Medulla oblongata (tissue), 1 donor: ENCODE results near the gene SHFL.

Experiments used
- DNase-seq: peaks from one replicate; pipeline ENCODE4 v3.0.0-alpha.2; 2015; ENCODE audit errors: extremely low spot score

The SHFL gene

DNA sequence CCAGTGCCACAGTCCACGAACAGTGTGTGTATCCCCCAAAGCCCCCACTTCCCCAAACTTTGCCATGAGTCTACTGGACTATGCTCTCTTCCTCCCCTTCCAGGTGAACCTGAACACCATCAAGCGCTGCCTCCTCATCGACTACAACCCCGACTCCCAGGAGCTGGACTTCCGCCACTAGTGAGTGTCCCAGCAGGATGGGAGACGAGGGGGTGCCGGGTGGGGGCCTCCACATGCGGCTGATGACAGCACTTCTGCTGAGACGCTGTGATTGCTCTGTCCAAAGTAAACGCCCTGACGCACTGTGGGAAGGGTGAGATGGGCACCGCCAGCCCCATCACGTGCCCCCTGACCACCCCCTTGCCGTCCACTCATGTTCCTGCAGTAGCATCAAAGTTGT, 23.4 kb downstream of the SHFL start:
- no peak for DNase-seq

DNA sequence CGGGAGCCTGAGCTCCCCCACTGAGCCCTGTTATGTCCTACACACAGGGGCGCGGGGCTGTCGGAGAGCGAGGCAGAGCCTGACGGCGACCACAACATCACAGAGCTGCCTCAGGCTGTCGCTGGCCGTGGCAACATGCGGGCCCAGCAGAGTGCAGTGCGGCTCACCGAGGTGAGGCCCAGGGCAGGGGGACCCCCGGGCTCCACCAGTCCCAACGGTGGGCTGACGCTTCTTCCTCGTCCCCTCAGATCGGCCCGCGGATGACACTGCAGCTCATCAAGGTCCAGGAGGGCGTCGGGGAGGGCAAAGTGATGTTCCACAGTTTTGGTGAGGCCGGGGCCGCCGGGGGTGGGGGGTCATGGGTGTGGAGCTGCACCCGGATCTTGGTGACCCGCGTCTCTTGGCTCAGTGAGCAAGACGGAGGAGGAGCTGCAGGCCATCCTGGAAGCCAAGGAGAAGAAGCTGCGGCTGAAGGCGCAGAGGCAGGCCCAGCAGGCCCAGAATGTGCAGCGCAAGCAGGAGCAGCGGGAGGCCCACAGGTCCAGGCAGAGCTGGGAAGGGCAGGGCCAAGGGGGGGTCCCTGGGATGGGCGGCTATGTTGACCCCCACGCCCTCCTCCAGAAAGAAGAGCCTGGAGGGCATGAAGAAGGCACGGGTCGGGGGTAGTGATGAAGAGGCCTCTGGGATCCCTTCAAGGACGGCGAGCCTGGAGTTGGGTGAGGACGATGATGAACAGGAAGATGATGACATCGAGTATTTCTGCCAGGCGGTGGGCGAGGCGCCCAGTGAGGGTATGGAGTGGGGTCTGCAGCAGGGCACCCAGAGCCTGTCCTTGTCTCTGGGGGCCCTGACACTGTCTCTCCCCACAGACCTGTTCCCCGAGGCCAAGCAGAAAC, 24.2 kb downstream of the SHFL start:
- DNase-seq = no peak

DNA sequence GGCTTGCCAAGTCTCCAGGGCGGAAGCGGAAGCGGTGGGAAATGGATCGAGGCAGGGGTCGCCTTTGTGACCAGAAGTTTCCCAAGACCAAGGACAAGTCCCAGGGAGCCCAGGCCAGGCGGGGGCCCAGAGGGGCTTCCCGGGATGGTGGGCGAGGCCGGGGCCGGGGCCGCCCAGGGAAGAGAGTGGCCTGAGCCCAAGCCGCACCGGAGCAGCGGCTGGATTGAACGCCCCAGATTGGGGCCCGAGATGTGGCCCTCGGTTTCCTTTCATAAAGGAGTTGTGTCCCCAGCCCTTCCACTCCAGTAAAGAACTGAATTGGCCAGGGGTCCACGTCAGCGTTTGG, 24.8 kb downstream of the SHFL start:
- DNase-seq = no peak

DNA sequence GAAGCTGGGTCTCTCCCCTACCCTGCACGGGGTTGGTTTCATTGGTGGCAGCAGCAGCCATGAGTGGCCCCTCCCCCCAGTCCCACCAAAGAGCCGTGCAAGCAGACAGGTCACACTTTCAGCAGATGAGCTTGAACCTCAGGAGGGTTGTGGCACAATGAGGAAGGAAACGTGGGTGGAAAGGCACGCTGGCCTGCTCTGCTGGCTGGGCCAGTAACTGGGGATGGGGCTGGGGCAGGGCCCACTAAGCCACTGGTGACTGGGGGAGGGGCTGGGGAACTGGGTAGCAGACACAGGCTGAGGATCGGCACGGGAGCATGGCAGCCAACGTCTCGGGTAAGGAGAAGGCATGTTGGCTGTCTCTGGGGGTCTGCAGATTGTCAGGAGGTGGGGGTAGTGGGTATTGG, 25.3 kb downstream of the SHFL start, which contains the start of gene P2RY11:
Gene P2RY11, plus strand, starts transcription at position 289 of the 407 bp plus-strand sequence. Its CDS starts 29 bp downstream, at position 318.
- peak; percentile 67 for DNase-seq

DNA sequence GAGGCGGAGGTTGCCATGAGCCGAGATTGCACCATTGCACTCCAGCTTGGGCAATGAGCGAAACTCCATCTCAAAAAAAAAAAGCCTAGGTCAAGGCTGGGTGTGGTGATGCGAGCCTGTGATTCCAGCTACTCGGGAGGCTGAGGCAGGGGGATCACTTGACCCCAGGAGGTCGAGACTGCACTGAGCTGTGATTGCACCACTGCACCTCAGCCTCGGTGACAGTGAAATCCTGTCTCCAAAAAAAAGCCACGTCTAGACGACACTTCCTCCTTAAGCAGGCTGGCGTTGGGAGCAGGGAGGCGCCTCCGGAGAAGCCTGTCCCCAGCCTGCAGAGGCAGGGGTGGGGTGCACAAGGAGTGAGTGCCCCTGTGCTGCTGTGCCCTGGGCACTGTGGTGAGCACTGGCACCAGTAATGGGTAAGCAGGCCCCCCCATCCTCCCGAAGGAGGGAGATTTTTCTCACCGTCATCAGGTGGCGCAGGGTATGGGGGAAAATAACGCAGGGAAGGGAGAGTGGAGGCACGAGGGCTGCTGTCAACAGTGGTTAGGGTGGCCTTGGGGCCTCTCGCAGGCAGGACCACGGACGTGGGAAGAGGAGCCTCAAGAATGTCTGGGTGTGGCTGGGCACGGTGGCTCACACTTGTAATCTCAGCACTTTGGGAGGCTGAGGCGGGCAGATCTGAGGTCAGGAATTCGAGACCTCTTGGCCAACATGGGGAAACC, 26.1 kb downstream of the SHFL start:
- peak; percentile 57 for DNase-seq

DNA sequence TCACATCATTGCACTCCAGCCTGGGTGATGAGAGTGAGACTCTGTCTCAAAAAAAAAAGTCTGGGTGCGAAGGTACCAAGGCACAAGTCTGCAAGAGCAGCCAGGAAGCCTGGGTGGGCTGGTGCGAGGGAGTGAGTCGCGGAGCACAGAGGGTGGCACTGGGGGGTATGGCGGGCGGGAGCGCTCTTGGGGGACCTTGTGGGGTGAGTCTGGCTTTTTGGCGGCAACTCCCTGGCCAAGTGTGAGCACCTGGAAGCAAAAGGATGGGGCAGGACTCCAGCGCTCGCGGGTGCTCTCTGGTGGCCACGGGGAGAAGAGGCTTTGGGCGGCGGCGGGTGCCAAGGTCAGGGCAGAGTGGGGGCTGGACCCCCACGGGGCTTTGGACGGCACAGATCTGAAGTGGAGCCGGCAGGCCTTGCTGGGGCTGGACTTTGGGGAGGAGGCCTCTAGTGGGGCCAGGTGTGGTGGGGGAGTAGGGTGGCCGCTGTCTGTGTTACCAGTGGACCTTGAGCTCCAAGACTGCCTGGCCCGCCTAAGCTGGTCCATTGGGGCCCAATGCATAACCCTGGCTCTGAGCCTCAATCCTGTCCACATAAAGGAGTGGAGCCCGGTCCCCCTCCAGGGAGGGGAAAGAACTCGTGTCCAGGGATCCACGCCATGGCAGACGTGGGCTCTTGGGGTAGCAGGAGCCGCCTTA, 26.9 kb downstream of the SHFL start:
- DNase-seq = no peak

DNA sequence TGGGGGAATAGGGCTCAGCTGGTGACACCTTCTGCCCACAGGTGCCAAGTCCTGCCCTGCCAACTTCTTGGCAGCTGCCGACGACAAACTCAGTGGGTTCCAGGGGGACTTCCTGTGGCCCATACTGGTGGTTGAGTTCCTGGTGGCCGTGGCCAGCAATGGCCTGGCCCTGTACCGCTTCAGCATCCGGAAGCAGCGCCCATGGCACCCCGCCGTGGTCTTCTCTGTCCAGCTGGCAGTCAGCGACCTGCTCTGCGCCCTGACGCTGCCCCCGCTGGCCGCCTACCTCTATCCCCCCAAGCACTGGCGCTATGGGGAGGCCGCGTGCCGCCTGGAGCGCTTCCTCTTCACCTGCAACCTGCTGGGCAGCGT, 27.5 kb downstream of the SHFL start:
- DNase-seq = no peak

DNA sequence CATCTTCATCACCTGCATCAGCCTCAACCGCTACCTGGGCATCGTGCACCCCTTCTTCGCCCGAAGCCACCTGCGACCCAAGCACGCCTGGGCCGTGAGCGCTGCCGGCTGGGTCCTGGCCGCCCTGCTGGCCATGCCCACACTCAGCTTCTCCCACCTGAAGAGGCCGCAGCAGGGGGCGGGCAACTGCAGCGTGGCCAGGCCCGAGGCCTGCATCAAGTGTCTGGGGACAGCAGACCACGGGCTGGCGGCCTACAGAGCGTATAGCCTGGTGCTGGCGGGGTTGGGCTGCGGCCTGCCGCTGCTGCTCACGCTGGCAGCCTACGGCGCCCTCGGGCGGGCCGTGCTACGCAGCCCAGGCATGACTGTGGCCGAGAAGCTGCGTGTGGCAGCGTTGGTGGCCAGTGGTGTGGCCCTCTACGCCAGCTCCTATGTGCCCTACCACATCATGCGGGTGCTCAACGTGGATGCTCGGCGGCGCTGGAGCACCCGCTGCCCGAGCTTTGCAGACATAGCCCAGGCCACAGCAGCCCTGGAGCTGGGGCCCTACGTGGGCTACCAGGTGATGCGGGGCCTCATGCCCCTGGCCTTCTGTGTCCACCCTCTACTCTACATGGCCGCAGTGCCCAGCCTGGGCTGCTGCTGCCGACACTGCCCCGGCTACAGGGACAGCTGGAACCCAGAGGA, 28.0 kb downstream of the SHFL start:
- DNase-seq = no peak

DNA sequence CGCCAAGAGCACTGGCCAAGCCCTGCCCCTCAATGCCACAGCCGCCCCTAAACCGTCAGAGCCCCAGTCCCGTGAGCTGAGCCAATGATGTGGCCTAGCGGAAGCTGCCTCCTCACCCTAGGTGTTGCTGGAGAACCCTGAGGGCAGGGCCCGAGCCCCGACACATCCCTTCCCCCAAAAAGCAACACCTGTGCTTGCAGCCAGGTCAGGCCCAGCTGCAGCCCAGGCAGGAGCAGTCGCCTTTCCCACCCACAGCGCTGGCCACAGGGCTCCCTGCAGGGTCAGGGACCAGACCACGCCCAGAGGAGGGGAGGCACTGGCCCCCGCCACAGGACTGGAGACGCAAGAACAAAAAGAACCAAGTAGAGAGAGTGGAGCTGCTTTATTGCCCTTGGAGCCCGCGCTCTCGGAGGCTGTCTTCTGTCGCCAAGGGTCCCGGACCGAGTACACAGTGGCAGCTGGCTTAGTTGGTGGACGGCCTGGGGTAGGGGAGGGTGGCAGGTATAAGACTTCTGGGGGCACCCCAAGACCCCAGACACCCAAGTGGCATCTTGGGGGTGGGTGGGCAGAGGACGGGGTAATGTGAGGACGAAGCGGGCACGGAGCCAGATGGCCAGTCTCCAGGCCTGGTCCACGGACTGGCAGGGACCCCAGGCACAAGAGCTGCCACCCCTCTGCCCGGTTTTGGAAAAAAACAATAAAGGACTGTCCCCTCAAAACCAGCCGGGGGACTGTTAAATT, 28.7 kb downstream of the SHFL start:
- DNase-seq = no peak

DNA sequence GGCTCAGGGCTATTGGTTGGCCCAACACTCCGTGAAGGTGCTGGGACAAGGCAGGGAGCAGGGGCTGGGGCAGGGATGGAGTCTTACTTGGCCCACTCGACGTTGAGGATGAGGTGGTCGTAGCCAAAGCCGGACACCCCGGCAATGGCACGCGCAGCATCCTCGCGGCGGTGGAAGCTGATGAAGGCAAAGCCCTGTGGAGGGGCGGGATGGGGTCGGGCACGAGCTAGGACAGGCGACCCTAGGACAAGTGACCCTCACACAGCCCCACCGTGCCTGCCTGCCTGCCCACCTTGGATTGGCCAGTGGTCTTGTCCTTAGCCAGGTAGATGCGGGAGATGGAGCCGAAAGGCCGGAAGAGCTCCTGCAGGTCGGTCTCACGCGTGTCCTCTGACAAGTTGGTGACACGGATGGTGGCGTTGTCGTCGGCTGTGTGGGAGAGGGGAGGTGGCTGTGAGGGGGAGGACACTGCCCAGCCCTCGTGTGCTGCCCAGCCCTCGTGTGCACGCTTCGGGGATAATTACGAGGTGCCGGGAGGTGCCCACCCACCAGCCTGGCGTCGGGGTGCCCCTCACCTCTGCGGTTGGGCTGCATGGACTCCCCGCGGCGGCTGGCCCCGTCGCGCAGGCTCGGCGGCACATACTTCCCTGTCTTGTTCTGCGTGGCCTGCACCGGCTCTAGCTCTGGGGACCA, 29.4 kb downstream of the SHFL start:
- DNase-seq = no peak

DNA sequence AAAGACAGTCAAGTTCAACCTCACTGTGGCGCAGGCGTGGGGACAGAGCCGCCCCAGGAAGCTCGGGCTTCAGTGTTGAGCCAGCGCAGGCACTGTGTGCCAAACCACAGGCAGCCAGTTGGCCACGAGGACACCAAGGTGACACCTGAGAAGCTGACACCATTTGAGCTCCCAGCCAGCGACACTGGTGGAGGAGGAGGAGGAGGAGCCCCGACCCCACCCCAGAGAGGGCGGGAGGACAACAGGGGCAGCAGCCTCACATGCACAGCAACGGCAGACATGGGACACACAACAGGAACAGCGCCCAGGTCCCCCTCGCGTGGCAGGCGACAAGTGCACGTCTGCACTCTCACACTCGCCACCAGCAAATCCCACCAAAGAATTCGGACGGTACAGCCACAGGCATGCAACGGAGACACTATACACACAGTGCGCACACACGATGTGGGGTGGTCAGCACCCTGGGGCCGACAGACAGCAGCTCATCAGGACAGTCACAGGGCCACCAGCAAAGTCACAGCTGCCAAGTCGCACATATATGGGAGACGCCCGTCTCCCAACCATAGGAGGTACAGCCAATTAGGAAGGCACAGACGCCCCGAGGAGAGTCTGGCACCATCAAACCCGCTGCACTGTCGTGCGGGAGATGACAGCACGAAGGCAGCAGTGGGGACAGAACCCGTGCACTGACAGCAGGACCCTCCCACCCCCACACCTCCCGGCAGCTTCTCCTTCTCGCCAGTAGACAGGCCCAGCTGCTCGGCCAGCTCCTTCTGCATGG, 30.2 kb downstream of the SHFL start:
- DNase-seq = no peak

DNA sequence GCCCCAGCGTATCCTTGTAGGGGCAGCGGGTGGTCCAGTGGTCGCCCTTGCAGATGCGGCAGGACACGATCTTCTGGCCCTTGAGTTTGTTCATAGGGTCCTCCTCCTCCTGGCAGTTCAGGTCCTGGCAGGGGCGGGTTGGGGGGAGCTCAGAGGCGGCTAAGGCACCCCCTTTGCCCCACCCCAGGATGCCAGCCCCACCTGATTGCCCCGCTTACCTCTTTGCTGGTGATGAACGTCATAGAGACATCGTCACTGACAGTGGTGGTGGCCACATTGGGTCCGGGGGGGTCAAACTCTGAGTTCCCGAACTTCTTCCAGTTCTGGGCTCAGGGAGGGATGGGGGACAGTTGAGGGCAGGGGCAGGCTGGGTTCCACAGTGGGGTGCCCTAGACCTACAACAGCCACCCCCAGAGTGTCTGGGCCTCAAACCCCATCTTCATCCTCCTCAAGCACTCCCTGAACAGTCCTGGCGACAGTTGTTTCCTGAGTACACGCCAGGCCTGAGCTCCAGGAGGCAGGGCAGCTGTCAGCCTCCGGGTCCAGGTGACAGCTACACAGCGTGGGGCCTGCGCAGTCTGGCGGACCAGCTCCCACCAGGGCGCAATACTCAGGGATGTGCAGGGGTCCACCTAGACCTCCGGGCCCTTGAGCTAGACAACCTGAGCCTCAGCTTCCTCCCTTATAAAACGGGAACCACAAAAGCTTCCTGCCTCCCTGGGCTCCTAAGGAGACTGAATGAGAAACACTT, 30.9 kb downstream of the SHFL start:
- DNase-seq = no peak

DNA sequence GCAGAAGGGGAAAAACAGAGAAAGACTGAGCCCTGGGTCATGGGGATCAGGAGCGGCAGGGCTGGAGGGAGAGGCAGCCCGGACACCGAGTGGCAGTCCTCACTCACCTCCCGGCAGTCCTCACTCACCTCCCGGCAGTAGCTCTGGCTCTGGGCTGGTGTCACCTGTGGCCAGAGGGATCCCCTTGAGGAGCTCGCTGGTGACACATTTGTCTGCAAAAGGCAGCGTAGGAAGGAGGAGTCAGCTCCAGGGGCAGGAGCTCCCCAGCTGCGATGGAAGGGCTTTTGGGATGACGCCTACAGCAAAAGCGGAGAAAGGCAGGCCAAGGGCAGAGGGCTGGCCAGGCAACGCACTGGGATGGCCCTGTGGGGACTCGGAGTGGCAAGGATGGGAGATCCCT, 32.8 kb downstream of the SHFL start:
- no peak for DNase-seq

DNA sequence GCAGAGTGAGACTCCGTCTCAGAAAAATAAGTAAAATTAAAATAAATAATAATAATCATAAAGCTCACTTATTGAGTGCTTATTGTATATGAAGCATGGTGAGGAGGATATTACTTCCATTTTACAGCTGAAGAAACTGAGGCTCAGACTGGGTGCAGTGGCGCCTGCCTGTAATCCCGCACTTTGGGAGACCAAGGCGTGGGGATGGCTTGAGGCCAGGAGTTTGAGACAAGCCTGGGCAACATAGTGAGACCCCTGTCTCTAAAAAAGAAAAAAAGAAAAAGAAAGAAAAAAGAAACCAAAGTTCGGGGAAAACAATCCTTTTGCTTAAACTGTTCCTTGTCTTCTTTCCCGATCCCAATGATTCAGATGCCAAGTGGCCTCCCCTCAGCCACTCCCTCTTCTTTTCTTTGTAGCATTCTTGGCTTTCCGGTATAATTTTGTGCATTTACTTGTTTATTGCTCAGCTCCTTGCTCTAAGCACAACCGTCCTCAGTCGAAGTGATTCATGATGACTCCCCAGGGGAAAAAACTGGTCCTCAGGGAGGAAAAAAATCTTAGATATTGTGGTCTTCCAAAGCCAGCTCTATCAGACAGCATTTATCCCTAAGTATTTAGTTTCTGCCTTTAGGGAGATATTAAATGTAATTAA, 34.5 kb downstream of the SHFL start:
- DNase-seq = no peak

DNA sequence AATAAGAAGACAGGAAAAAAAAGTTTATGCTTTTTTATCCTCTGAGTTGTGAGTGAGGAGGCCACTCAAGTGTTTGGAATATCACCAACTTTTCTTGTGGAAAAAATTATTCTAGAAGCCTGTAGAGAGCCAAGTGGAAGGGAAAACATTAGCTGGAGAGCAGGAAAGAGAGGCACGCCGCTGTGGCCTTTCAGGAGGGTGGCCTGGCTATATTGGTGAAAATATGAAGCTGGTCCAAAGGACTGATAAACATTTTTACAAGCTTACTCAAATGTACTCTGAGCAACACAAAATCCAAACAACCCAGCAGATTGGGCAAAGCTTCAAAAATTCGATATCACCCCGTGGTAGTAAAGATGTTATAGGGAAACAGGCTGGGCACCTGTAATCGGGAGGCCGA, 35.9 kb downstream of the SHFL start:
- DNase-seq = no peak

DNA sequence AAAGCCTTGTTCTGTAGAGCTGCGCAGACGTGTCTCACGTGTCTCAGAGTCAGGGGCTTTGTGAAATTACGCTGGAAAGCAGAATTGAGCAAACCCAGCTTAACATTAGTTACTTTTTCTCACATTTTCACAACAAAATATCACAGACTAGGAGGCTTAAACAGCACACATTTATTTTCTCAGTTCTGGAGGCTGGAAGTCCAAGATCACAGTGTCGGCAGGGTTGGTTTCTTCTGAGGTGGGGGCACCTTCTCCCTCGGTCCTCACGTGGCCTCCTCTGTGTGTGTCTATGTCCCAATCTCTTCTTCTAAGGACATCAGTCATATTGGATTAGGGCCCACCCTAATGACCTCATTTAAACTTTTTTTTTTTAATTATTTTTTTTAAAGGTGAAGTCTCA, 38.3 kb downstream of the SHFL start:
- no peak for DNase-seq

DNA sequence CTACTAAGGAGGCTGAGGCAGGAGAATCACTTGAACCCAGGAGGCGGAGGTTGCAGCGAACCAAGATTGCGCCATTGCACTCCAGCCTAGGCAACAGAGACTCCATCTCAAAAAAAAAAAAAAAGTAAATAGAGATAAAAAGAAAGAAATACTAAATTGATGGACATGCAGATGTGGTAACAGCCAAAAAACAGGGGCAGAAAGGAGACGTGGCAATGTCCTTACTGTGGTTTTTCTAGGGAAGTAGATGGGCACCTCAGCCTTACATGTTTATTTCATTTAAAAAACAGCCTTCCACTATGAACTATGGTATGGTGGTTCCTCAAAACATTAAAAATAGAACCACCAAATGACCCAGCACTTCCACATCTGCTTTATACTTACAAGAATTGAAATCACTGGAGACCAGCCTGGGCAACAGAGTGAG, 40.1 kb downstream of the SHFL start:
- peak; percentile 71 for DNase-seq

DNA sequence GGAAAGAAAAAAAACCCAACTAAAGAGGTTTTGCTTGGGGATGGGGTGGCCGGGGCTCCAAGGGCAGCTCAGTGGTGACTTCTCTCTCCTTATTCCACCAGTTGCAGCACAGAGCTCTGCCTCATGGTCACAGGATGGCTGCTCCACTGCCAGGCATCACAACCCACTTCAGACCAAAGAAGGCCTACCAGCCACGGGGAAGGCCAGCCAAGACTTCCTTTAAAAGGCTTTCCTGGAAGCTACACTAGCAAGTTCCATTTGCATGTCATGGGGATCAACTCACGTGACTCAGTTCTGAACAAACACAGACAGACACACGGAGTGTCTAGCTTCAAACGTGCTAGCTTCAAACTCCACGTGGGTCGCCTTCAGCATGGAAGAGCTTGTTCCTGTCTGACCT, 46.8 kb downstream of the SHFL start:
- no peak for DNase-seq

DNA sequence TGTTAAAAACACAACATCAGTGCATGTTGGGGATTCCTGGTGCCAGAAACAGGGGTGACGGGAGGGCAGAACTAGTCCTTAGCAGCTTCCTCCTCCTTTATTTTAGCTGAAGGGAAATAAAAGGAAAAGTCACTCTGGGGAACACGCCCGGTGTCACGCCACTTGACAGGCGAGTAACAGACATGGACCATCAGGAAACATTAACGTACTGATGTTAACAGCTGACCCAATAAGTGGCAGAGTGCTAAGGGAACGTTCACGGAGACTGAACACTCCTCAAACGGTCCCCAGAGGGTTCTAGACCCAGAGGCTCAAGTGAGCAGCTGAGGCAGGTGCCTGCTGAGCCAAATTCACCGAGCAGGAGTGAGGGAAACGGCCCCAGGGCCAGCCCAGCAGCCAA, 47.5 kb downstream of the SHFL start:
- no peak for DNase-seq
